H1 (cell line): ENCODE data around the gene MAP6. TPM values are rescaled to one million over a fixed set of nuclear protein-coding genes. Genes with fewer than 3 reads are reported as not detected.

Experiments
- polyA plus RNA-seq, 7 experiments: library from polyadenylated mRNA; depleted of rRNA in 3 of 7; stranded (reverse) in 5 of 7; unstranded in 2 of 7; fragments of >200 nt in 5 of 7; fragments of 200-250 nt in 2 of 7; gene quantifications; 1 replicate in 5 of 7; 2 replicates in 1 of 7; 4 replicates in 1 of 7; pipeline versions ENCODE4 v1.2.1 to v1.2.3, GENCODE V29; 2011 to 2013; ENCODE audit warnings: missing spikeins in 2 of 7, mixed read lengths in 2 of 7
- total RNA-seq: library from RNA; stranded (reverse); fragmentation: NEBNext Ultra II Directional; extraction: Animal tissue kit (Norgen Biotek cat#: 25700); gene quantifications from 2 replicates; pipeline ENCODE4 v1.2.1, GENCODE V29; 2021
- TF ChIP-seq, protein P1 (sequence below): fragments of 300-600 bp; sonication (generic); IDR thresholded peaks from 2 replicates; pipeline ENCODE4 v1.7.1; 2012; ENCODE audit warnings: low read length, moderate library complexity, mild to moderate bottlenecking, inconsistent platforms; ENCODE audit not compliant: insufficient replicate concordance

The MAP6 gene
- total and polyA plus RNA-seq, 2 of the 8 experiments (the other 6 are each of a cell fraction or from before 2014, with no cell fraction given), result 0.54 to 0.89 TPM

- TF ChIP-seq, protein P1, sequence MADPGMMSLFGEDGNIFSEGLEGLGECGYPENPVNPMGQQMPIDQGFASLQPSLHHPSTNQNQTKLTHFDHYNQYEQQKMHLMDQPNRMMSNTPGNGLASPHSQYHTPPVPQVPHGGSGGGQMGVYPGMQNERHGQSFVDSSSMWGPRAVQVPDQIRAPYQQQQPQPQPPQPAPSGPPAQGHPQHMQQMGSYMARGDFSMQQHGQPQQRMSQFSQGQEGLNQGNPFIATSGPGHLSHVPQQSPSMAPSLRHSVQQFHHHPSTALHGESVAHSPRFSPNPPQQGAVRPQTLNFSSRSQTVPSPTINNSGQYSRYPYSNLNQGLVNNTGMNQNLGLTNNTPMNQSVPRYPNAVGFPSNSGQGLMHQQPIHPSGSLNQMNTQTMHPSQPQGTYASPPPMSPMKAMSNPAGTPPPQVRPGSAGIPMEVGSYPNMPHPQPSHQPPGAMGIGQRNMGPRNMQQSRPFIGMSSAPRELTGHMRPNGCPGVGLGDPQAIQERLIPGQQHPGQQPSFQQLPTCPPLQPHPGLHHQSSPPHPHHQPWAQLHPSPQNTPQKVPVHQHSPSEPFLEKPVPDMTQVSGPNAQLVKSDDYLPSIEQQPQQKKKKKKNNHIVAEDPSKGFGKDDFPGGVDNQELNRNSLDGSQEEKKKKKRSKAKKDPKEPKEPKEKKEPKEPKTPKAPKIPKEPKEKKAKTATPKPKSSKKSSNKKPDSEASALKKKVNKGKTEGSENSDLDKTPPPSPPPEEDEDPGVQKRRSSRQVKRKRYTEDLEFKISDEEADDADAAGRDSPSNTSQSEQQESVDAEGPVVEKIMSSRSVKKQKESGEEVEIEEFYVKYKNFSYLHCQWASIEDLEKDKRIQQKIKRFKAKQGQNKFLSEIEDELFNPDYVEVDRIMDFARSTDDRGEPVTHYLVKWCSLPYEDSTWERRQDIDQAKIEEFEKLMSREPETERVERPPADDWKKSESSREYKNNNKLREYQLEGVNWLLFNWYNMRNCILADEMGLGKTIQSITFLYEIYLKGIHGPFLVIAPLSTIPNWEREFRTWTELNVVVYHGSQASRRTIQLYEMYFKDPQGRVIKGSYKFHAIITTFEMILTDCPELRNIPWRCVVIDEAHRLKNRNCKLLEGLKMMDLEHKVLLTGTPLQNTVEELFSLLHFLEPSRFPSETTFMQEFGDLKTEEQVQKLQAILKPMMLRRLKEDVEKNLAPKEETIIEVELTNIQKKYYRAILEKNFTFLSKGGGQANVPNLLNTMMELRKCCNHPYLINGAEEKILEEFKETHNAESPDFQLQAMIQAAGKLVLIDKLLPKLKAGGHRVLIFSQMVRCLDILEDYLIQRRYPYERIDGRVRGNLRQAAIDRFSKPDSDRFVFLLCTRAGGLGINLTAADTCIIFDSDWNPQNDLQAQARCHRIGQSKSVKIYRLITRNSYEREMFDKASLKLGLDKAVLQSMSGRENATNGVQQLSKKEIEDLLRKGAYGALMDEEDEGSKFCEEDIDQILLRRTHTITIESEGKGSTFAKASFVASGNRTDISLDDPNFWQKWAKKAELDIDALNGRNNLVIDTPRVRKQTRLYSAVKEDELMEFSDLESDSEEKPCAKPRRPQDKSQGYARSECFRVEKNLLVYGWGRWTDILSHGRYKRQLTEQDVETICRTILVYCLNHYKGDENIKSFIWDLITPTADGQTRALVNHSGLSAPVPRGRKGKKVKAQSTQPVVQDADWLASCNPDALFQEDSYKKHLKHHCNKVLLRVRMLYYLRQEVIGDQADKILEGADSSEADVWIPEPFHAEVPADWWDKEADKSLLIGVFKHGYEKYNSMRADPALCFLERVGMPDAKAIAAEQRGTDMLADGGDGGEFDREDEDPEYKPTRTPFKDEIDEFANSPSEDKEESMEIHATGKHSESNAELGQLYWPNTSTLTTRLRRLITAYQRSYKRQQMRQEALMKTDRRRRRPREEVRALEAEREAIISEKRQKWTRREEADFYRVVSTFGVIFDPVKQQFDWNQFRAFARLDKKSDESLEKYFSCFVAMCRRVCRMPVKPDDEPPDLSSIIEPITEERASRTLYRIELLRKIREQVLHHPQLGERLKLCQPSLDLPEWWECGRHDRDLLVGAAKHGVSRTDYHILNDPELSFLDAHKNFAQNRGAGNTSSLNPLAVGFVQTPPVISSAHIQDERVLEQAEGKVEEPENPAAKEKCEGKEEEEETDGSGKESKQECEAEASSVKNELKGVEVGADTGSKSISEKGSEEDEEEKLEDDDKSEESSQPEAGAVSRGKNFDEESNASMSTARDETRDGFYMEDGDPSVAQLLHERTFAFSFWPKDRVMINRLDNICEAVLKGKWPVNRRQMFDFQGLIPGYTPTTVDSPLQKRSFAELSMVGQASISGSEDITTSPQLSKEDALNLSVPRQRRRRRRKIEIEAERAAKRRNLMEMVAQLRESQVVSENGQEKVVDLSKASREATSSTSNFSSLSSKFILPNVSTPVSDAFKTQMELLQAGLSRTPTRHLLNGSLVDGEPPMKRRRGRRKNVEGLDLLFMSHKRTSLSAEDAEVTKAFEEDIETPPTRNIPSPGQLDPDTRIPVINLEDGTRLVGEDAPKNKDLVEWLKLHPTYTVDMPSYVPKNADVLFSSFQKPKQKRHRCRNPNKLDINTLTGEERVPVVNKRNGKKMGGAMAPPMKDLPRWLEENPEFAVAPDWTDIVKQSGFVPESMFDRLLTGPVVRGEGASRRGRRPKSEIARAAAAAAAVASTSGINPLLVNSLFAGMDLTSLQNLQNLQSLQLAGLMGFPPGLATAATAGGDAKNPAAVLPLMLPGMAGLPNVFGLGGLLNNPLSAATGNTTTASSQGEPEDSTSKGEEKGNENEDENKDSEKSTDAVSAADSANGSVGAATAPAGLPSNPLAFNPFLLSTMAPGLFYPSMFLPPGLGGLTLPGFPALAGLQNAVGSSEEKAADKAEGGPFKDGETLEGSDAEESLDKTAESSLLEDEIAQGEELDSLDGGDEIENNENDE, result no peak
These were observed 129.1 kb downstream of the MAP6 start (continued) for GRCh38 chr11:75539459-75540334.
